ENCODE data around the gene ERN1. TPM values are rescaled to one million over a fixed set of nuclear protein-coding genes. Genes with fewer than 3 reads are reported as not detected.
A peak's percentile ranks its signal among the peaks of the same experiment; 100 is the strongest.

ERN1 gene
- polyA plus RNA-seq, 3 donors from 2014 or later, result 30.7 to 52.9 (median 31.3) TPM

GRCh38 chr17:64153565-64154312 lies 23.8 kb upstream of the ERN1 start:
- Mint-ChIP-seq H3K36me3 (peaks cover 13 to 36% (median 15%) of the 10 kb centered on the region in 3 donors), H3K27ac (no peak overlapping the region), H3K9me3 (no peaks in the 10 kb centered on the region), H3K27me3 (ENCODE audit: low read depth in 3 of 3) (no peaks in the 10 kb centered on the region), H3K4me1 (no peaks in the 10 kb centered on the region), H3K4me3 (no peak overlapping the region)
- no peak for DNase-seq

- Mint-ChIP-seq H3K4me3 (no peak overlapping the region), H3K4me1 (no peaks in the 10 kb centered on the region), H3K27ac (no peak overlapping the region), H3K9me3 (no peaks in the 10 kb centered on the region), H3K27me3 (ENCODE audit: low read depth in 3 of 3) (no peaks in the 10 kb centered on the region), H3K36me3 (peaks cover 8 to 40% (median 15%) of the 10 kb centered on the region in 3 donors)
- DNase-seq, result no peak
Measured at GRCh38 chr17:64152428-64153125, 22.6 kb upstream of the ERN1 start.

- Mint-ChIP-seq H3K36me3 (peaks cover 7 to 40% (median 15%) of the 10 kb centered on the region in 3 donors), H3K27me3 (ENCODE audit: low read depth in 3 of 3) (peaks cover 1 to 4% (median 1%) of the 10 kb centered on the region in 3 donors), H3K4me1 (peaks cover 12 to 13% of the 10 kb centered on the region in 2 donors), H3K27ac (no peak overlapping the region), H3K4me3 (no peak overlapping the region), H3K9me3 (no peaks in the 10 kb centered on the region)
- no peak for DNase-seq
Measured at GRCh38 chr17:64151016-64151368, 21.0 kb upstream of the ERN1 start.

GRCh38 chr17:64150237-64151015 lies 20.5 kb upstream of the ERN1 start:
- no peaks in the 10 kb centered on the region for H3K9me3 Mint-ChIP-seq
- peaks cover 1 to 4% (median 1%) of the 10 kb centered on the region in 3 donors for H3K27me3 Mint-ChIP-seq (ENCODE audit: low read depth in 3 of 3)
- H3K4me3 Mint-ChIP-seq, result no peak overlapping the region
- H3K36me3 Mint-ChIP-seq, result peaks cover 7 to 38% (median 15%) of the 10 kb centered on the region in 3 donors
- no peak overlapping the region for H3K27ac Mint-ChIP-seq
- DNase-seq, result no peak
- peaks cover 12 to 13% of the 10 kb centered on the region in 2 donors for H3K4me1 Mint-ChIP-seq

GRCh38 chr17:64149196-64149595 lies 19.3 kb upstream of the ERN1 start:
- no peaks in the 10 kb centered on the region for H3K9me3 Mint-ChIP-seq
- peaks cover 12 to 18% of the 10 kb centered on the region in 2 donors for H3K4me1 Mint-ChIP-seq

GRCh38 chr17:64148699-64149098 lies 18.8 kb upstream of the ERN1 start:
- peaks cover 1 to 4% (median 1%) of the 10 kb centered on the region in 3 donors for H3K27me3 Mint-ChIP-seq (ENCODE audit: low read depth in 3 of 3)
- H3K27ac Mint-ChIP-seq, result peak overlapping the region in 1 of 6 donors; percentile 51
- peaks cover 7 to 29% (median 15%) of the 10 kb centered on the region in 3 donors for H3K36me3 Mint-ChIP-seq
- DNase-seq, result no peak
- H3K4me3 Mint-ChIP-seq, result peak overlapping the region in 1 of 5 donors; percentile 28
- peaks cover 12 to 18% of the 10 kb centered on the region in 2 donors for H3K4me1 Mint-ChIP-seq
- no peaks in the 10 kb centered on the region for H3K9me3 Mint-ChIP-seq

More at GRCh38 chr17:64149196-64149595, 19.3 kb upstream of the ERN1 start:
- peaks cover 7 to 29% (median 15%) of the 10 kb centered on the region in 3 donors for H3K36me3 Mint-ChIP-seq
- H3K27me3 Mint-ChIP-seq (ENCODE audit: low read depth in 3 of 3), result peaks cover 1 to 4% (median 1%) of the 10 kb centered on the region in 3 donors
- no peak overlapping the region for H3K27ac Mint-ChIP-seq
- H3K4me3 Mint-ChIP-seq, result no peak overlapping the region
- DNase-seq, result no peak

GRCh38 chr17:64148017-64148631 lies 18.2 kb upstream of the ERN1 start:
- no peak for DNase-seq
- H3K4me1 Mint-ChIP-seq, result peaks cover 12 to 18% of the 10 kb centered on the region in 2 donors
- peaks cover 1 to 4% (median 1%) of the 10 kb centered on the region in 3 donors for H3K27me3 Mint-ChIP-seq (ENCODE audit: low read depth in 3 of 3)
- peaks cover 7 to 26% (median 13%) of the 10 kb centered on the region in 3 donors for H3K36me3 Mint-ChIP-seq
- peak overlapping the region in 3 of 6 donors; percentile 28 to 51 (median 48) for H3K27ac Mint-ChIP-seq
- H3K9me3 Mint-ChIP-seq, result no peaks in the 10 kb centered on the region
- H3K4me3 Mint-ChIP-seq, result peak overlapping the region in 3 of 5 donors; percentile 17 to 38 (median 28)

- Mint-ChIP-seq H3K27me3 (ENCODE audit: low read depth in 3 of 3) (peaks cover 1 to 4% (median 4%) of the 10 kb centered on the region in 3 donors), H3K4me3 (no peak overlapping the region), H3K9me3 (no peaks in the 10 kb centered on the region), H3K27ac (no peak overlapping the region), H3K36me3 (peaks cover 5 to 19% (median 5%) of the 10 kb centered on the region in 3 donors), H3K4me1 (peaks cover 12 to 18% of the 10 kb centered on the region in 2 donors)
- no peak for DNase-seq
Measured at GRCh38 chr17:64147110-64148016, 17.4 kb upstream of the ERN1 start.

GRCh38 chr17:64146418-64147109 lies 16.6 kb upstream of the ERN1 start:
- DNase-seq, result no peak
- Mint-ChIP-seq H3K36me3 (peaks cover 0 to 13% (median 4%) of the 10 kb centered on the region in 3 donors), H3K27ac (no peak overlapping the region), H3K4me3 (no peak overlapping the region), H3K4me1 (peaks cover 12 to 18% of the 10 kb centered on the region in 2 donors), H3K9me3 (no peaks in the 10 kb centered on the region), H3K27me3 (ENCODE audit: low read depth in 3 of 3) (peaks cover 1 to 4% (median 4%) of the 10 kb centered on the region in 3 donors)

GRCh38 chr17:64145751-64146417 lies 15.9 kb upstream of the ERN1 start:
- Mint-ChIP-seq H3K27me3 (ENCODE audit: low read depth in 3 of 3) (peaks cover 1 to 4% (median 4%) of the 10 kb centered on the region in 3 donors), H3K4me1 (peaks cover 12 to 18% of the 10 kb centered on the region in 2 donors), H3K4me3 (no peak overlapping the region), H3K27ac (no peak overlapping the region), H3K36me3 (peaks cover 0 to 9% (median 0%) of the 10 kb centered on the region in 3 donors), H3K9me3 (no peaks in the 10 kb centered on the region)
- peak; percentile 94 to 97 (median 95) for DNase-seq

GRCh38 chr17:64145375-64145750 lies 15.4 kb upstream of the ERN1 start:
- H3K9me3 Mint-ChIP-seq, result no peaks in the 10 kb centered on the region
- H3K4me1 Mint-ChIP-seq, result peaks cover 12 to 18% of the 10 kb centered on the region in 2 donors
- H3K36me3 Mint-ChIP-seq, result peaks cover 0 to 8% (median 0%) of the 10 kb centered on the region in 3 donors
- H3K27me3 Mint-ChIP-seq (ENCODE audit: low read depth in 3 of 3), result peaks cover 1 to 4% (median 4%) of the 10 kb centered on the region in 3 donors
- no peak for DNase-seq
- H3K27ac Mint-ChIP-seq, result no peak overlapping the region
- no peak overlapping the region for H3K4me3 Mint-ChIP-seq
